Stimulated activated CD8-positive, alpha-beta memory T cell treated with anti-CD3 and anti-CD28 coated beads, Interleukin-4, amount 100 ng/mL, for 48 hours (primary cell): ENCODE results near the gene CCDC27.

Experiments used
- DNase-seq: peaks from one replicate; pipeline ENCODE4 v3.0.0-alpha.2; 2020

The CCDC27 gene

GRCh38 chr1:3762151-3762872 lies 10.1 kb downstream of the CCDC27 start:
- no peak for DNase-seq

- no peak for DNase-seq
Measured at GRCh38 chr1:3762873-3763228, 10.6 kb downstream of the CCDC27 start.

GRCh38 chr1:3763351-3764125 lies 11.3 kb downstream of the CCDC27 start:
- no peak for DNase-seq

- no peak for DNase-seq
Measured at GRCh38 chr1:3767328-3767925, 15.2 kb downstream of the CCDC27 start.

- no peak for DNase-seq
Measured at GRCh38 chr1:3768811-3769390, 16.7 kb downstream of the CCDC27 start.

- DNase-seq, result no peak
Measured at GRCh38 chr1:3770047-3770765, 18.0 kb downstream of the CCDC27 start.

- DNase-seq, result no peak
Measured at GRCh38 chr1:3771108-3772026, 19.1 kb downstream of the CCDC27 start.

- peak; percentile 92 for DNase-seq
Measured at GRCh38 chr1:3772027-3772714, 19.9 kb downstream of the CCDC27 start.

GRCh38 chr1:3772715-3773571 lies 20.7 kb downstream of the CCDC27 start, which contains the start of gene SMIM1:
Gene SMIM1, plus strand, starts transcription at chr1:3772749. Its CDS starts 2,625 bp downstream, at chr1:3775374.
- DNase-seq, result no peak

GRCh38 chr1:3773572-3774275 lies 21.5 kb downstream of the CCDC27 start:
- DNase-seq, result no peak

- DNase-seq, result no peak
Measured at GRCh38 chr1:3774276-3774945, 22.2 kb downstream of the CCDC27 start.

- no peak for DNase-seq
Measured at GRCh38 chr1:3774946-3775489, 22.8 kb downstream of the CCDC27 start.

- peak; percentile 65 for DNase-seq
Measured at GRCh38 chr1:3775490-3776230, 23.4 kb downstream of the CCDC27 start.

- no peak for DNase-seq
Measured at GRCh38 chr1:3776231-3776961, 24.1 kb downstream of the CCDC27 start.

GRCh38 chr1:3777078-3777547 lies 24.9 kb downstream of the CCDC27 start:
- no peak for DNase-seq

GRCh38 chr1:3777647-3778589 lies 25.7 kb downstream of the CCDC27 start:
- DNase-seq, result no peak
